NCI-H2081 (cell line): ENCODE measurements around the gene CYP2C18.
"Not testable (repeated sequence)": the region's sequence is repeated elsewhere in the genome, so short reads cannot be mapped to it uniquely, and the experiment has no call there.

ENCODE experiments used
- DNase-seq, 2 experiments: peaks; one replicate each; lab custom pipeline; 2025; lab: John Stamatoyannopoulos, UW

CYP2C18 gene

GRCh38 chr10:94747137-94747536 lies 63.6 kb downstream of the CYP2C18 start:
- no peak for DNase-seq

DNA sequence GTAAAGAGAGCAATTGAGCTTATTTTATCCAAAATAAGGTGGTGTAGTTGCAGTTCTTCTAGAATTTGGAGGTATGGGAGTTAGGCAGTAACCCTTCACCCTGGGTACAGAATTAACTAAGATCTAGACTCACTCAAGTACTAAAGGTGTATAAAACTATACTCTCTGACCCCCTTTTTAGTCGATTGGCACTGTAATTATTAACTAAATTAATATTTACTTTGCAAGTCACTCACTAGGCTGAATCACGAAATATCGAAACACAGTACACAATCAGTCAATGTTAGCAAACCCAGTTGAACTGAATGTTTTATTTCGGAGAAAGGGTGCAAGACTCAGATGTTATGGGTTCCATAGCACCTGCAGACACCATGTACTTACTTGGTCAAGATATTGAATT lies 64.3 kb downstream of the CYP2C18 start:
- no peak for DNase-seq

GRCh38 chr10:94757916-94758315 lies 74.4 kb downstream of the CYP2C18 start:
- no peak for DNase-seq

GRCh38 chr10:94760586-94761178 lies 77.2 kb downstream of the CYP2C18 start:
- DNase-seq = no peak

DNA sequence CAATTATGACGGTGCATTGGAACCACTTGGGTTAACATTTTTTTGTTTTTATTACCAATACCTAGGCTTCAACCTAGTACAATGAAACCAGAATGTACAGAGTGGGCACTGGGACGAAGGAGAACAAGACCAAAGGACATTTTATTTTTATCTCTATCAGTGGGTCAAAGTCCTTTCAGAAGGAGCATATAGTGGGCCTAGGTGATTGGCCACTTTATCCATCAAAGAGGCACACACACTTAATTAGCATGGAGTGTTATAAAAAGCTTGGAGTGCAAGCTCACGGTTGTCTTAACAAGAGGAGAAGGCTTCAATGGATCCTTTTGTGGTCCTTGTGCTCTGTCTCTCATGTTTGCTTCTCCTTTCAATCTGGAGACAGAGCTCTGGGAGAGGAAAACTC lies 78.9 kb downstream of the CYP2C18 start, which contains the start of gene CYP2C19:
Gene CYP2C19 (plus strand): TSS at position 289 of the 400 bp plus-strand sequence. CDS start 25 bp downstream, at position 314.
- DNase-seq = no peak

- DNase-seq = not testable (repeated sequence)
Observed at GRCh38 chr10:94775425-94775824, 91.9 kb downstream of the CYP2C18 start.

GRCh38 chr10:94777886-94778458 lies 94.4 kb downstream of the CYP2C18 start:
- DNase-seq = no peak

DNA sequence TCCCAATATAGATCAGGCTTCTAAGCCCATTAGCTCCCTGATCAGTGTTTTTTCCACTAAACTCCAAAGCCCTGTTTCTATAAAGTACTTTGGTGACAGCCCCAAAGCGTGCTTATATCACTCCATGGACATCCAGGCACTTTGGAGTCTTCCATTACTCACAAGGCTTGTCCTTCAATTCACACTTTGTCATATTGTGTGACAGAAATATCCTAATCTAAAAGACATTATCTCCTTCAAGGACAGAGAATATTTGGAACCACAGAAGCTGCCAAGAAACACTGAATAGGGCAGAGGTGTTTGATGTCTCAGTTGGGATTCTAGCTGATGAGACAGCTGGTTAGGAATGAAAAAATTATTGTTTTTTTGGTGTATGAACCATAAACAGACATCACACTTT lies 97.3 kb downstream of the CYP2C18 start:
- no peak for DNase-seq

DNA sequence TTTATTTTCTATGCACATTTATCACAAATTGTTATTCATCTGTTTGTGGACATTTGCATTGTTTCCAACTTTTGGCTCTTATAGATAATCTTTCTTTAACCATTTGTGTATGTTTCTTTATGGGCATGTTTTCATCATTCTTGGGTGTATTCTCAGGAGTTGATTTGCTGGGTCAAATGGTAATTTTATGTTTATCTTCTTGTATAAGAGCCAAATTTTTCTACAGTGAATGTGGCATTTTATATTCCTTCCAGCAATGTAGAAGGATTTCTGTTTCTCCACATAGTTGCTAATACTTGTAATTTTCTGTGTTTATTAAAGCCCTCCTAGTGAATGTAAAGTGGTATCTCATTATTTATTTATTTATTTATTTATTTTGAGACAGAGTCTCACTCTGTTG lies 100.7 kb downstream of the CYP2C18 start:
- DNase-seq = no peak

GRCh38 chr10:94785211-94785610 lies 101.7 kb downstream of the CYP2C18 start:
- DNase-seq = no peak
